Measurements from ENCODE around the gene AR. TPM values are rescaled to one million over a fixed set of nuclear protein-coding genes. Genes with fewer than 3 reads are reported as not detected.
"Not testable (repeated sequence)": the region's sequence is repeated elsewhere in the genome, so short reads cannot be mapped to it uniquely, and the experiment has no call there.

AR gene
- total RNA-seq, 1 donor from 2014 or later = 4.0 TPM

DNA sequence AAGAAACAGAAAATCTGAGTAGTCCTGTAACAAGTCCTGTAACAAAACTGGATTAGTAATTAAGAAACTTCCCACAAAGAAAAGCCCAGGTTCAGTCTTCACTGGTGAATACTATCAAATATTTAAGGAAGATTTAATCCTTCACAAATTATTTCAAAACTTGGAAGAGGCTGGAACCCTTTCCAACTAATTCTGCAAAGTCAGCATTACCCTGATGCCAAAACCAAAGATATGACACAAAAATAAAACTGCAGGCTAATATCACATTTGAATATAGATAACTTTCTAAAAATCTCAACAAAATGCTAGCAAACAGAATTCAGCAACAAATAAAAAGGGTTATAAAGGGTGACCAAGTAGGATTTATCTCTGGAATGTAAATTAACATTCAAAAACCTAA, 80.5 kb downstream of the AR start:
- peaks cover 26% of the 10 kb centered on the region for H3K9me3 Mint-ChIP-seq (ENCODE audit: low read depth)
- no peak for TF ChIP-seq CTCF (IDR thresholded peaks at IDR 0.05)
- peaks cover 2% of the 10 kb centered on the region for H3K4me1 Mint-ChIP-seq (ENCODE audit: low read depth)
- DNase-seq (ENCODE audit: low spot score) = no peak
- H3K27me3 Mint-ChIP-seq (ENCODE audit: low read depth) = no peaks in the 10 kb centered on the region
- H3K27ac Mint-ChIP-seq (ENCODE audit: unreplicated experiment) = no peak overlapping the region
- H3K36me3 Mint-ChIP-seq (ENCODE audit: low read depth) = no peaks in the 10 kb centered on the region
- H3K4me3 Mint-ChIP-seq (ENCODE audit: unreplicated experiment) = no peak overlapping the region

- H3K36me3 Mint-ChIP-seq (ENCODE audit: low read depth) = peaks cover 2% of the 10 kb centered on the region
- H3K4me3 Mint-ChIP-seq (ENCODE audit: unreplicated experiment) = no peak overlapping the region
- DNase-seq (ENCODE audit: low spot score) = no peak
- peaks cover 6% of the 10 kb centered on the region for H3K4me1 Mint-ChIP-seq (ENCODE audit: low read depth)
- H3K27me3 Mint-ChIP-seq (ENCODE audit: low read depth) = no peaks in the 10 kb centered on the region
- peaks cover 27% of the 10 kb centered on the region for H3K9me3 Mint-ChIP-seq (ENCODE audit: low read depth)
- TF ChIP-seq CTCF (IDR thresholded peaks at IDR 0.05) = no peak
- no peak overlapping the region for H3K27ac Mint-ChIP-seq (ENCODE audit: unreplicated experiment)
Observed at GRCh38 chrX:67635424-67635823, 91.6 kb downstream of the AR start.

DNA sequence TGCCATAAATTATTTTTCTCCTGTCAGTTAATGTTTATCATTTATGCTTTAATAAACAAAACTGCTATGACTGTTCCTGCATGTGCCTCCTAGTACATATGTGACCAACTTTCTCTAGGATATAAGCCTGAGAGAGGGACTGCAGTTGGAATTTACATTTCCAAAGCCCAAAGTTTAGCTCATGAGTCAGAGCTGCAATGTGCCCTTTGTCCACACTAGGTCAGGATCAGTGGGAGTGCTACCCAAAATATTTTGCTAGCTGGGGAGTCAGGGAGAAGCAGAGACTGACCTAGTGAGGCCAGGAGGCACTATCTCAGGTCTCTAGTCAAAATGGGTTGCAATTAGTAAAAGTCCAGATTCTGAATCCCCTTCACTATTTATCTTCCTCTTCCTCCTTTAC, 92.7 kb downstream of the AR start:
- no peak for DNase-seq (ENCODE audit: low spot score)
- no peak overlapping the region for H3K27ac Mint-ChIP-seq (ENCODE audit: unreplicated experiment)
- no peaks in the 10 kb centered on the region for H3K27me3 Mint-ChIP-seq (ENCODE audit: low read depth)
- peaks cover 6% of the 10 kb centered on the region for H3K4me1 Mint-ChIP-seq (ENCODE audit: low read depth)
- no peaks in the 10 kb centered on the region for H3K36me3 Mint-ChIP-seq (ENCODE audit: low read depth)
- TF ChIP-seq CTCF (IDR thresholded peaks at IDR 0.05) = no peak
- H3K4me3 Mint-ChIP-seq (ENCODE audit: unreplicated experiment) = no peak overlapping the region
- peaks cover 28% of the 10 kb centered on the region for H3K9me3 Mint-ChIP-seq (ENCODE audit: low read depth)

DNA sequence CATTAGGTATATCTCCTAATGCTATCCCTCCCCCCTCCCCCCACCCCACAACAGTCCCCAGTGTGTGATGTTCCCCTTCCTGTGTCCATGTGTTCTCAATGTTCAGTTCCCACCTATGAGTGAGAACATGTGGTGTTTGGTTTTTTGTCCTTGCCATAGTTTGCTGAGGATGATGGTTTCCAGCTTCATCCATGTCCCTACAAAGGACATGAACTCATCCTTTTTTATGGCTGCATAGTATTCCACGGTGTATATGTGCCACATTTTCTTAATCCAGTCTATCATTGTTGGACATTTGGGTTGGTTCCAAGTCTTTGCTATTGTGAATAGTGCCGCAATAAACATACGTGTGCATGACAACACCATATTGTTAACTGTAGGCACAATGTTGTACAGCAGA, 93.5 kb downstream of the AR start:
- H3K27ac Mint-ChIP-seq (ENCODE audit: unreplicated experiment); H3K27me3 Mint-ChIP-seq (ENCODE audit: low read depth); H3K36me3 Mint-ChIP-seq (ENCODE audit: low read depth); DNase-seq (ENCODE audit: low spot score); H3K4me3 Mint-ChIP-seq (ENCODE audit: unreplicated experiment); H3K4me1 Mint-ChIP-seq (ENCODE audit: low read depth): not testable (repeated sequence)
- peaks cover 28% of the 10 kb centered on the region for H3K9me3 Mint-ChIP-seq (ENCODE audit: low read depth)

DNA sequence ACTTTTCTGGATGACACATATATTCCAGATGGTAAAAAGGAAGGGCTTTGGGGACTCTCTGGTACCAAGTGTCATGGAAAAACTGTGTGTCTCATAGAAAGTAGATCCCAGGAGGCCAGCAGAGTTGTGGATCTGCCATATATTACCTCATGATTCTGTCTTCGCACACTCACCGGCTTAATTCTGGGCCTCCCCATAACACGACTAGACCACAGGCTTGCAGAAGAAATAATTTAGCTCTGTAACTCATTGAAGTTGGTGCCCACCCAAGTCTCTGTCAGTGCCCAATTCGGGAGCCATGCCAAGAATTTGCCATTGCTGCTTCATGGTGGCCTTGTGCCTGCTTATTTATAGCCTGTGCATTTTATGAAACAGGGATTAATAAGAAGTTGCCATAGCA, 104.5 kb downstream of the AR start:
- Mint-ChIP-seq H3K4me1 (ENCODE audit: low read depth) (no peaks in the 10 kb centered on the region), H3K4me3 (ENCODE audit: unreplicated experiment) (no peak overlapping the region), H3K9me3 (ENCODE audit: low read depth) (peaks cover 13% of the 10 kb centered on the region), H3K36me3 (ENCODE audit: low read depth) (peaks cover 4% of the 10 kb centered on the region), H3K27me3 (ENCODE audit: low read depth) (no peaks in the 10 kb centered on the region), H3K27ac (ENCODE audit: unreplicated experiment) (no peak overlapping the region)
- DNase-seq (ENCODE audit: low spot score) = no peak
- no peak for TF ChIP-seq CTCF (IDR thresholded peaks at IDR 0.05)

GRCh38 chrX:67651437-67652142, 107.8 kb downstream of the AR start:
- no peaks in the 10 kb centered on the region for H3K4me1 Mint-ChIP-seq (ENCODE audit: low read depth)
- H3K9me3 Mint-ChIP-seq (ENCODE audit: low read depth) = peaks cover 5% of the 10 kb centered on the region
- TF ChIP-seq CTCF (IDR thresholded peaks at IDR 0.05) = no peak
- no peak overlapping the region for H3K4me3 Mint-ChIP-seq (ENCODE audit: unreplicated experiment)
- H3K36me3 Mint-ChIP-seq (ENCODE audit: low read depth) = no peaks in the 10 kb centered on the region
- no peaks in the 10 kb centered on the region for H3K27me3 Mint-ChIP-seq (ENCODE audit: low read depth)
- H3K27ac Mint-ChIP-seq (ENCODE audit: unreplicated experiment) = no peak overlapping the region
- DNase-seq (ENCODE audit: low spot score) = no peak
